ENCODE data around the gene SNAPIN.

The SNAPIN gene, protein sequence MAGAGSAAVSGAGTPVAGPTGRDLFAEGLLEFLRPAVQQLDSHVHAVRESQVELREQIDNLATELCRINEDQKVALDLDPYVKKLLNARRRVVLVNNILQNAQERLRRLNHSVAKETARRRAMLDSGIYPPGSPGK

DNA sequence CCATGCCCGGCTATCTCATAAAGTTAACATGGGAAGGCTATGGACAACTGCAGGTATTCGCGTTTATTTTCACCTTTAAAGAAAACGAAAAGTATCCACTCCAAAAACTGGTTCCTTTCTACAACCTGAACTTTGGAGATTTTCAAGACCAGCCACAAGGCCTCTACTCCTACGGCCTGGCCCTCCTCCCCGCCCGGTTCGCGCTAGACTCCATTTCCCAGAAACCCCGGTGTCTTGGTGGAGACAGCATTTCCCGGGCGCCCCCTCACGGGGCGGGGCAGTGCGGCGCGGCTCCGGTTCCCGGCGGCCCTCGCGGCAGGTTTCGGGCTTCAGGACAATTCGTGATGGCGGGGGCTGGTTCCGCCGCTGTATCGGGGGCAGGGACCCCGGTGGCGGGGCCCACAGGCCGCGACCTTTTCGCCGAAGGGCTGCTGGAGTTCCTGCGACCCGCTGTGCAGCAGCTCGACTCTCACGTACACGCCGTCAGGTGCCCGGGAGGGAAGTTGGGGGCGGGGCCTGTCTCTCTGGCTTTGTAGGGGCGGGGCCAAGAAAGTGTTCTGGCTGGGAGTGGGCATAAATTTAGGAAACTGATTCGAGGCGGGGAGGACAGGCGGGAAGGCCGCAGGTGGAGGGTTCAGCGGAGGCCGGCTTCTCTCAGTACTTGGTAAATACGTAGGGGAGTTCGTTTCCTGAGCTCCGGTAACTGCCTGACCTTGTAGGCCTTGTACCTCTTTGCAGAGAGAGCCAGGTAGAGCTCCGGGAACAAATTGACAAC, at the start of gene SNAPIN:
Gene SNAPIN (plus strand): TSS at position 304 of the 775 bp plus-strand sequence. CDS start 41 bp downstream, at position 345.
- peak; percentile 92 for DNase-seq

- DNase-seq = no peak
Measured at GRCh38 chr1:153608742-153609584, 49.5 kb upstream of the SNAPIN start.

GRCh38 chr1:153609585-153609907, 49.0 kb upstream of the SNAPIN start:
- DNase-seq = no peak

GRCh38 chr1:153610334-153610733, 48.2 kb upstream of the SNAPIN start:
- no peak for DNase-seq

DNA sequence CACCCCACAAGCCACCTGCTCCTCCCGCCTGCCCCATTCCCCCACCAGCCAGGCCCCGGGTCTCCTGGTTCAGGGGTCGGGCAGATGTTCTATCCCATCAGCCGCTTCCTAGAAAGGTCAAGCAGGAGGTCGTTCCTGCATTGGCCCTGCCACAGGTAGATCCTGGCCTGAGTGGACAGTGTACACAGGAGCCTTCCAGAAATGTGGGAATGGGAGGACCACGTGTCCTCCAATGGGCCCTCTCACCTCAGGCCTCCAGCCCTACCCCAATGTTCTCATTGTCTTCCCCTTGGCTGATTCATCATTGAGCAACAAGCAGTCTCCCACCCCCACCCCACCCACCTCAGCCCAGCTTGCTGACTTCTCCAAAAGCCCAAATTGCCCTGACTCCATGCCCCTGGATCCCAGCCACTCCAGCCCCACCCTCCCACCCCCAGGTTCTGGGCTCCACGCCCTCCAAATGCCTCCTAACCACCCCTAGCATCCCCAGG, 47.6 kb upstream of the SNAPIN start:
- no peak for DNase-seq

- DNase-seq = no peak
Measured at GRCh38 chr1:153611356-153611755, 47.1 kb upstream of the SNAPIN start.

DNA sequence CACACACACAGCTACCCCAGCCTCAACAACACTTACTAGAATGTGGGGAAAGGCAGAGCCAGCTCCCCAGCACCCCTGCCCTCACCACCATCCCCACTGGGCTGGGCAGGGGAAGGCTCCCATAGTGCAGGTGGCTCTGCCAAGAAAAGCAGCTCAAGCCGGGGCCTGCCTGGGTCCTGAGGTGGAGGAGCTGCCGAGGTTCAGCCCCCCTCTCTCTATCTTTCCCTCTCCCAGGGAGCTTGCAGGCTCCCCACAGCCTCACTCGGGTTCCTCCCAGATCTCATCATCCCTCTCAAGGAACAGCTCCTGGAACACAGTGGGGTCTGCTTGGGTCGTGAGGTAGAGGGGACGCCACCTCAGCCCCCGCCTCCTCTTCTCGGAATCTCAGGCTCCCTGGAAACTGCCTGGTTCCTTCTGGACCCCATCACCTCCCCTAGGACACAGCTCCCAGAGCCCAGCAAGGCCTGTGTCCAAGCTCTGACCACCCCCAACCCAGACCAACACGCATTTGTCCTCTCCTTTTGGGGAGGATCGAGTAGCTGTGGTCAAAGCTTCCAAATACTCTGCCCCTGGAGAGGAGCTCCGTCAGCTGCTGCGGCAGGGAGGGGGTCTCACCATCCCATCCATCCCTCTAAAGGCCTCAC, 46.3 kb upstream of the SNAPIN start:
- DNase-seq = no peak

DNA sequence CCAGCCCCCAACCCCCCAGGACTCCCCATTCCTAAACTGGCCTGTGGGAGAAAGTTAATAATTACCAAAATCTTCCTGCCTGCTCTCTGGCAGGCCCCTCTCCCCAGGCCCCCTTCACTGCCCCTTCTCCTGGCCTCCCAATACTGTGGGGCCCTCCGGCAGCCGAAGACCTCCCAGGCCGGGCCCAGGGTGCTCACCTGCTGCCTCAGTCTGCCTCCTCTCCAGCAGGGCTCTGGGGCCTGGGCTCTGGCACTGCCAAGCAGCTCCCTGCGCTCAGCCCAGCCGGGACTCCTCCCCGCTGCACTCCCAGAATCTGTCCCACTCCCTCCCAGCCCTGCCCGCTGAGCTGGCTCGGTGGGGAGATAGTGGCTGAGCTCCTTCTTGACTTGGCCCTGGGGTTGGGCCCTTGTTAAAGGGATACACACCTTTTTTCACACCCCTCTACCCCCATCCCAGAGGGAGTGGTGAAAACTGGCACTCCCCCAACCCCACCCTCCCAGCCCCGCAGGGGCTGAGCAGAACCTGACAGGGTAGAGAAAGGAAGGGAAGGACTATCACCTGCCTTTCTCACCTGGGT, 45.7 kb upstream of the SNAPIN start, which contains the start of gene S100A16:
Gene S100A16 (minus strand): TSS at position 383 of the 577 bp plus-strand sequence. CDS start 4,986 bp downstream, outside the sequence.
- DNase-seq = peak; percentile 66

DNA sequence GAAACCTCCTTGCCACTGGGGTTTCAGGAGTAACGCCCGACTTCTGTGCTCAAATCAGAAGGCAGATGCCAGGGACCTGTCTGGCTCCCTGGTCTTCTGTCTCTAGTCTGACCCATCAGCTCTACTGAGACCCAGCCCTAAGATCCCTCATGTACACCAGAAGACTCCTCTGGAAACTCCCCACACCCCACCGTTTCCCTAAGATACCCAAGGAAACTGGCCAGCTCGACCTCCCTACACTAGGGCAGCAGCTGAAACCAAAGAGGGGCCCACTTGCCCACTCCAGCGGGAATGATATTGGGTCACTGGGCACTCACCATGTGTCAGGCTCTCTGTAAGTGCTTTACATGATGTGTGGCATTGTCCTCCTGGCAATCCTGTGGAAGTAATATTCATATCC, 45.1 kb upstream of the SNAPIN start:
- no peak for DNase-seq

- DNase-seq = no peak
Measured at GRCh38 chr1:153614189-153614900, 44.2 kb upstream of the SNAPIN start.

GRCh38 chr1:153614906-153615305, 43.6 kb upstream of the SNAPIN start:
- DNase-seq = no peak

- DNase-seq = no peak
Measured at GRCh38 chr1:153615406-153615805, 43.1 kb upstream of the SNAPIN start.

DNA sequence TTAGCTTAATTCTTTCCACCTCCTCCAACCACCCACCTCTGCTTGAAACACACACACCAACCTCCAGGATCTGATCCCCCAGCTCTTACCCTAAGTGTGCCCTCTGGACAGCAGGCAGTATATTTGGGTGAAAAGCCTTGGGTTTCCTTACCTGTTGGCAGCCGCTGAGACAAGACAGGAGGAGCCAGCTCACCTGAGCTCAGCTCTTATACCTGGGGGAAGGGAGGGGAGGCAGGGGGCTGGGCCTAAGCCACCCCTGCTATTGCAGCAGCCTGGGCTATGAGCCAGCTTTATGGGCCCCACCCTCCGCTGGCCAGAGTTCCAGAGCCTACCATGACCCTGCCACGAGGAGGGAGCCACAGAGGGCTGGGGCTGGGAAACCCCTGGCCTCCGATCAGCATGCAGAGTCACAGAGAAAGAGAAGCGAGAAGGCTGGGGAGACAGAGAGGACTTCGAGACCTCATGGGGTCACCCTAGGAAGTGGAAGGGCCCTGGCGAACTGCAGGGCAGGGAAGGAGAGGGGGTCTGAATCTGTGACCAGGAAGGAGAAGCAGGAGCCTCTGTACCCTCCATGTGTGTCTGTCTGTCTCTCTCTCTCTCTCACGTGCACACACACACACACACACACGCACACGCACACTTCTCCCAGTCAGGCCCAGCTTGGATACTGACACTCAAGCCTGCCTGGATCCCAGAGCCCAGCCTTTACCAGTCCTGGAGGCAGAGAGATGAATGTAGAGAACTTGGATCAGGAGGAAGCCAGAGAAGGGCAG, 42.2 kb upstream of the SNAPIN start, which contains the start of gene S100A14:
Gene S100A14 (minus strand): TSS at position 182 of the 773 bp plus-strand sequence. CDS start 467 bp downstream, outside the sequence.
- peak; percentile 55 for DNase-seq

GRCh38 chr1:153616917-153617311, 41.6 kb upstream of the SNAPIN start:
- no peak for DNase-seq

DNA sequence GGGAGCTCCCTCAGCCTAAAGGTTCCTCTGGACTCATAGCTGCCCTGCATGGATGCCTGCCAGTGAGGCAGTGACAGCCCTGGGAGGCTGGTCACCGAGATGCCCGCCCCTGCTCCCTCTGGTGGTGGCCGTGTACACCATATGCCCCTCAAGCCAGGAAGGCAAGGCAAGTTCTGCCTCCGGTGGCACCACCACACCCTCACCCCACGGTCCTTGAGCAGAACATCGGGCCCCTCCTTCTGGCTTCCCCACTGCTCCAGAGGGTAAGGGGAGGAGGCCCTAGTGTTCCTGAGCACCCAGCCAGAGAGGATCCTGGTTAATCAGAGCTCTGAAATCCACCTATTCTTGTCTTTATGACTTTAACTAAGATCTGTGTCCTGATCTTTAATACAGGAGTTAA, 40.8 kb upstream of the SNAPIN start:
- DNase-seq = no peak

DNA sequence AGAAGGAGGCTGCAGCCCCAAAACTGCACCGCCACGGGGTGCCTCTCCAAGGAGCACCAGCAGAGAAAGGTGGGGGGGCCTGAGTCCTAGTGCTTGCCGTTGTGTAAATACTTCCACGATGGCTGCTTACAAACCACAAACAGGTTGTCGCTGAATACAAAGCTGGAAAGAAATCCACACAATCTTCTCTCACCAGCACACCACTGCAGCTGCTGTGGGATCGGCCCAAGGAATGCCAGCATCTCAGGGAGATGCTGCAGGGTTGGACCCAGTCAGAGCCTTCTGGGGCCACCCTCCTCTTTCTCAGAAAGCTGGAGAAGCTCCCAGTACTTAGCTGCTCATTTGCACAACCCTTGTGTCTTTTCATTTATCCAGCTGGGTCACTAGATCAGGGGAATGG, 39.3 kb upstream of the SNAPIN start:
- no peak for DNase-seq

DNA sequence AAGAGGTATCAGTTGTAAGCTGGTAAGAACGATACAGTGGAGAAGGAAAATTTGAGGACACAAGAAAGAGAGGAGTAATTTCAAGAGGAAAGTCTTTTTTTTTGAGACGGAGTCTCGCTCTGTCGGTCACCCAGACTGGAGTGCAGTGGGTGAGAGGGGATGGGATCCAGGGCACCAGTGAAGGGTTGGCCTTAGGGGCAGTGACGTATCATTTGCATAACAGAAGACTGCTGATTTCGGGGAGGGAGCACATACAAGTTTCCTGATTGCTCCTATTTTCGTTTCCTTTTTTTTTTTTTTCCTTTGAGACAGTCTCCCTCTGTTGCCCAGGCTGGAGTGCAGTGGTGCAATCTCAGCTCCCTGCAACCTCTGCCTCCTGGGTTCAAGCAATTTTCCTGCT, 35.4 kb upstream of the SNAPIN start:
- DNase-seq = no peak

DNA sequence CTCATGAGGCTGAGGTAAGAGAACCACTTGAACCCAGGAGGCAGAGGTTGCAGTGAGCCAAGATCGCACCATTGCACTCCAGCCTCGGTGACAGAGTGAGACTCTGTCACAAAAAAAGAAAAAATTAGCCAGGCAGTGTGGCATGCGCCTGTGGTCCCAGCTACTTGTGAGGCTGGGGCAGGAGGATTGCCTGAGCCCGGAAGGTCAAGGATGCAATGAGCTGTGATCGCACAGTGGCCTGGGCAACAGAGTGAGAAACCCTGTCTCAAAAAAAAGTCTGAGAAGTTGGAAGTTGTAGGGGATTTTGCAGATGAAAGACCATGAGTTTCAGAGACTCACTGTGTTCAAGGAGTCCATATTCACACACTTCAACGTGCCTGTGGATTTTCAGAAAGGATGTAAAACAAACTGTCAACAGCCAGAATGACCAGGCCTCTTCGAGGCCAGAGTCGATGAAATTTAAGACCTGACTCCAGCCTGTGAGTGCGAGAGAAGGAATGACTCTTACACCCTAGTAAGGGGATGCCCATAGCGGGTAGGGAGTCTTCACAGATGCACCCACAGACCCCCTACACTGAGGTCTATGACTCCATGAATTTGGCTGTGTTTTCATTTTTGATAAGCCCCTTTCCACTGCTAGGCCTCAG, 33.4 kb upstream of the SNAPIN start:
- DNase-seq = no peak

DNA sequence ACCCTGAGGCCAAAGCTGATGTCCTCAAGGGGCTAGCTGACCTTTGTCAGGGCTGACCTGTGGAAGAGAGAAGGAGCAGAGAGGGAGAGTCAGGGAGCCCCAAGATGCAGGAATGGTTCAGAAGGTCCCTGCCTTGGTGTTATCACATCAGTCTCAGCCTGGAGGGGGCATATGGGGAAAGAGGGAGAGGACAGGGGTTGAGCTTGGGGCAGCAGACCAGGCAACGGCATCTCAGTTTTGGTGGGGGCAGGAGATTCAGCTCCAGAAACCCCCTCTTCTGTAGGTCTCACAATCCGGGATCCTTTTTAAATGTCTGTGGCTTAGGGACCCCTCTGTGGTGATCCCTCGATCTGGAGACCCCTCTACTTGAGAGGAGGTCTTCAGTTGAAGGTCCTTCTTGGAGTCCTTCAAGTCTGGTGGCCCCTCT, 32.0 kb upstream of the SNAPIN start:
- no peak for DNase-seq

DNA sequence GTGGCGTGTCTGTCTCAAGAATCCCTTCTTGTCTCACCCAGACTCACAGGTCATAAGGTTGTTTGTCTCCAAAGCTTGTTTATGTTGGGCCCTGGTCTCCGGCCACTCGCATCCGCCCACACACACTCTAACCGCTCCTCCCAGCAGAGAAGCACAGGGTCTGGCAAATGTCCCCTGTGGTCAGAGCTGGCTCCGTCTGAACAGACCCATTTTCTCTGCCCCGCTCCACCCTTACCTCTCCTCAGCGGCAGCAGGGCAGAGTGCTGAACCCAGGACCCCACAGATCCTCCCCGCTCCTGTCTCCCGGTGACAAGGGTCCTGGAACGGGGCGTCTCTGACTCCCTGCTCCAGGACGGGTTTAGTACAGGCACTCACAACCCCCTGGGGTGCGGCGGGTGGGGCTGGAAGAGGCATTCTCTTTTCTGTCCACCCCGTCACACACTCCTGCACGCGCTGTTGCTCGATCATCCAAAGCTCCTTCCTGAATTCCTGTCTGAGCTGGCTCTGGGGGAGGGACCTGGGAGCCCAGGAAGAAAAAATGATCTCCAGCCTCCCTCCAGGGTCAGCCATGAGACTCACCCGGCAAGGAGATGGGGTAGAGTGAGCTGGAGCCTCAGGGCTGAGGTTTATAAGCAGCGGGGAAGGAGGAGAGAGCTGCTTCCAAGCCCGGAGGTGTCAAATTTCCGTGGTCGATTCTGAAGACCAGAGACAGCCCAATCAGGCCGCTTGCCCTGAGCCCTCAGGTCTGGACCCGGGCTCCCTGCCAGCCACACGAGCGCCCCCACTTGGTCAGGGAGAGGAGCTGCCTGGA, 31.4 kb upstream of the SNAPIN start, which contains the start of gene S100A13:
Gene S100A13 (minus strand): TSS at position 602 of the 811 bp plus-strand sequence. CDS start 1,033 bp downstream, outside the sequence.
- DNase-seq = peak; percentile 49
